ENCODE data around the gene ACOT7.

- TF ChIP-seq CTCF (IDR thresholded peaks at IDR 0.05; ENCODE audit: low read length) = no peak
- TF ChIP-seq EZH2 (optimal IDR thresholded peaks at IDR 0.05; ENCODE audit: low read depth, low read length) = no peak
- TF ChIP-seq EZH2phosphoT487 (IDR thresholded peaks at IDR 0.05; ENCODE audit: low read length) = no peak
These were observed 147.6 kb downstream of the ACOT7 start for GRCh38 chr1:6245869-6246496.
